ENCODE data around the gene FKBP5.

Gene FKBP5

DNA sequence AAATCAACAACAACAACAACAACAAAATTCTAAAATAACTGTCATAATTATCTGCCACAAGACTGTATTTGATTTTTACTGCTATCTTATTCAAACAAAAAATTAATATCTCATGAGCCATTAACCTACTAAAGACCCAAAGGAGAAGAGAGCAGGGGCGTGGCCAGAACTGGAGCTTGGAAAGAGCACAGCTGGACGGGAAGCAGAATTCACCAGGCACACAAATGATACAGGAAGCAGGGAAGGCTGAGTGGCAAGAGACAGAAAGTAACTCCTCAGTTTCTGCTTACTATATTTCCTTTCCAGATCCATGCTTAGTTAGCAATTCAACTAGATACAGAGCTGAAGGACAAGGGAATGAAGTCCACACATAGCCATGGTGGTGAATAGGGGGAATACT is 54.4 kb downstream of the FKBP5 start:
- no peak overlapping the region for H3K4me3 ChIP-seq (replicated peaks; ENCODE audit: low read depth, low read length)
- TF ChIP-seq CTCF (IDR thresholded peaks at IDR 0.05; ENCODE audit: low read length, missing control alignments): no peak
- peak; percentile 34 for DNase-seq (ENCODE audit: low read depth)

- TF ChIP-seq CTCF (IDR thresholded peaks at IDR 0.05; ENCODE audit: low read length, missing control alignments): no peak
- H3K4me3 ChIP-seq (replicated peaks; ENCODE audit: low read depth, low read length): no peak overlapping the region
- no peak for DNase-seq (ENCODE audit: low read depth)
These were observed 55.1 kb downstream of the FKBP5 start for GRCh38 chr6:35633579-35634089.

GRCh38 chr6:35629876-35630378 is 58.8 kb downstream of the FKBP5 start:
- TF ChIP-seq CTCF (IDR thresholded peaks at IDR 0.05; ENCODE audit: low read length, missing control alignments): no peak
- DNase-seq (ENCODE audit: low read depth): no peak
- no peak overlapping the region for H3K4me3 ChIP-seq (replicated peaks; ENCODE audit: low read depth, low read length)

GRCh38 chr6:35626401-35626800 is 62.3 kb downstream of the FKBP5 start:
- DNase-seq (ENCODE audit: low read depth): peak; percentile 33
- no peak overlapping the region for H3K4me3 ChIP-seq (replicated peaks; ENCODE audit: low read depth, low read length)

DNA sequence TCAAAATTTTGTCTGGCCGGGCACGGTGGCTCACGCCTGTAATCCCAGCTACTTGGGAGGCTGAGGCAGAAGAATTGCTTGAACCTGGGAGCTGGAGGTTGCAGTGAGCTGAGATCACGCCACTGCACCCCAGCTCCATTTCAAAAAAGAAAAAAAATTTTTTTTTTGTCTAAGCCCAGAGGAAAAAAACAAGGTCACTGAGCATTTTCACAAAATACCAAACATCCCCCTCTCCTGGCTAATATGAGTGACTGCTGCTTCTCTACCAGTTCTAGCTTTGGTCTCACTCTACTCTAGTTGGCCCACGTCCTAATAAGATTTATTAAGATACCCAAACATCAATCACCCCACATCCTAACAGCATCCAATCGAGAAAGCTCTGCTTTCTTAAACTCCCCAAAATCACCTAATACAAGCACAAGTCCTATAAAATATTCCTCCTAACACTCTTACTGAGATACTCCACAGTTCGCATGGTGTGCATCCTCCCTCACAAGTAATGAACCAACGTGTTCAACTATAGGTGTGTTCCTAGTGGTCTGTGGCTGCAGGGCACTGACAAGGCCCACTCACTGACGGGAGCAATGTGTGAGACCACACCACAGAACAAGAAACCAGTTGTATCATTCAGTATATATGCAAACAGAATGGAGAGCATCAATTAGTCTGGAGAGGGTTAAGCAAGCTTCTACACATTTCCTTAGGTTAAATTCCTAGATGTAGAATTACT is 64.2 kb downstream of the FKBP5 start:
- TF ChIP-seq CTCF (IDR thresholded peaks at IDR 0.05; ENCODE audit: low read length, missing control alignments): peak; percentile 27
- H3K4me3 ChIP-seq (replicated peaks; ENCODE audit: low read depth, low read length): no peak overlapping the region
- DNase-seq (ENCODE audit: low read depth): peak; percentile 36

More at GRCh38 chr6:35626401-35626800, 62.3 kb downstream of the FKBP5 start:
- TF ChIP-seq CTCF (IDR thresholded peaks at IDR 0.05; ENCODE audit: low read length, missing control alignments): no peak

GRCh38 chr6:35622283-35622682 is 66.4 kb downstream of the FKBP5 start:
- TF ChIP-seq CTCF (IDR thresholded peaks at IDR 0.05; ENCODE audit: low read length, missing control alignments): no peak
- DNase-seq (ENCODE audit: low read depth): no peak
- no peak overlapping the region for H3K4me3 ChIP-seq (replicated peaks; ENCODE audit: low read depth, low read length)
